22Rv1 (cell line): ENCODE results near the gene SAMD8.

Source experiments
- ZFX ChIP-seq: fragments of 450-650 bp; IDR thresholded peaks from 2 replicates; pipeline ENCODE4 v1.6.1; 2017; ENCODE audit warnings: antibody characterized with exemption, borderline replicate concordance
- TF ChIP-seq, protein P1 (sequence below): fragments of 450-650 bp; IDR thresholded peaks from 2 replicates; pipeline ENCODE4 v1.5.1; 2017; ENCODE audit warnings: mild to moderate bottlenecking

DNA sequence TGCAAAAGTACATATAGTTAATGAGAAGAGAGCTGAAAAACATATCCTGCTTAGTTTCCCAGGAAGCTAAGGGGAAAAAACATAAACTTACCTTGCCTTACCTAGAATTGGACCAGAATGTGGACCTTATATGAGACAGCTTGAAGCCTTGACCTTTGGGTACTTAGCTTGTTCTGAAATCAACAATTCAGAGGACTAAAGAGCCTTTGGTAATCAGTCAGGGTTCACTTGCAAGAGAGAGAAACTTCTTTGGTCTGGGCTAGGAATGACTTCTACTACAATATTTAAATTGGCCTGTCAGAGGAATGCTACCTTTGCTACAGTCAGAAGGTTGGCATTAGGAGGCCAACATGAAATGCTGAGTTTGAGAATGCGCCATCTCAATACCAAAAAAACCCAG is 24.9 kb downstream of the SAMD8 start:
- TF ChIP-seq, protein P1, sequence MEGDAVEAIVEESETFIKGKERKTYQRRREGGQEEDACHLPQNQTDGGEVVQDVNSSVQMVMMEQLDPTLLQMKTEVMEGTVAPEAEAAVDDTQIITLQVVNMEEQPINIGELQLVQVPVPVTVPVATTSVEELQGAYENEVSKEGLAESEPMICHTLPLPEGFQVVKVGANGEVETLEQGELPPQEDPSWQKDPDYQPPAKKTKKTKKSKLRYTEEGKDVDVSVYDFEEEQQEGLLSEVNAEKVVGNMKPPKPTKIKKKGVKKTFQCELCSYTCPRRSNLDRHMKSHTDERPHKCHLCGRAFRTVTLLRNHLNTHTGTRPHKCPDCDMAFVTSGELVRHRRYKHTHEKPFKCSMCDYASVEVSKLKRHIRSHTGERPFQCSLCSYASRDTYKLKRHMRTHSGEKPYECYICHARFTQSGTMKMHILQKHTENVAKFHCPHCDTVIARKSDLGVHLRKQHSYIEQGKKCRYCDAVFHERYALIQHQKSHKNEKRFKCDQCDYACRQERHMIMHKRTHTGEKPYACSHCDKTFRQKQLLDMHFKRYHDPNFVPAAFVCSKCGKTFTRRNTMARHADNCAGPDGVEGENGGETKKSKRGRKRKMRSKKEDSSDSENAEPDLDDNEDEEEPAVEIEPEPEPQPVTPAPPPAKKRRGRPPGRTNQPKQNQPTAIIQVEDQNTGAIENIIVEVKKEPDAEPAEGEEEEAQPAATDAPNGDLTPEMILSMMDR: no peak
- TF ChIP-seq ZFX: no peak
